Measurements from ENCODE around the gene WAC. TPM values are rescaled to one million over a fixed set of nuclear protein-coding genes. Genes with fewer than 3 reads are reported as not detected.

Gene WAC
- total and polyA plus RNA-seq, 10 of the 15 experiments (the other 5 are each of a cell fraction or from before 2014, with no cell fraction given) = 26.5 to 131 (median 69.4) TPM

DNA sequence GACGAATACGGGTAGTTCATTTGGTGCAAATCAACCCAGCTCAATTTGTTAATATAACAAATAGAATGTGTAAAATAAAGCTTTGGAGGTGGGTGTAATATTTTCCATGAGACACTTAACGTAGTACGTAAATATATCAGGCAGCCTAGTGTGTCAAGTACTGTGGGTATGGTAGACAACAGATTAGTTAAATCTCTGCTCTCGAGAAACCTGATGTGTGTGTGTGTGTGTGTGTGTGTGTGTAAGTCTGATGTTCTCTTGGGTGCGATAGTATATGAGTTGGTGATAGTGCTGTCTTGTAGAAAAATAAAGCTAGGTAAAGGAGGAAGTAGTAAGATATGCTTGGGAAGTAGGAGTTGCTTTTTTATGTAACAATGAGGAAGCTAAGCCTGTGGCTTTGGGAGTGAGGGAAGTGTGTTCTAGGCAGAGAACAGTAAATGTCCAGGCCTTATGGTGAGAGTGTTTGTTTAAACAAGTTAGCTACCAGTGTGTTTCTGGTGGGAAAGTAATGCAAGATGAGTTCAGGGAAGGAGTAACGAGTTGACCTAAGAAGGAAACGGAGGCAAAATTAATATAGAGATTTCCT lies 26.1 kb downstream of the WAC start:
- TF ChIP-seq POU2F2 (IDR thresholded peaks at IDR 0.05; ENCODE audit: borderline replicate concordance, low read depth, low read length) (no peak), RCOR1 (conservative IDR thresholded peaks at IDR 0.05; ENCODE audit: low read depth, low read length) (no peak), SMC3 (IDR thresholded peaks at IDR 0.05; ENCODE audit: borderline replicate concordance, low read length) (no peak), ZNF274 (IDR thresholded peaks at IDR 0.05; ENCODE audit: insufficient read depth, insufficient read length) (no peak), SREBF1 (IDR thresholded peaks at IDR 0.05; ENCODE audit: low read length) (no peak), BCL11A (IDR thresholded peaks at IDR 0.05; ENCODE audit: low read depth, low read length) (no peak), FOS (IDR thresholded peaks at IDR 0.05; ENCODE audit: borderline replicate concordance, extremely low read depth, insufficient read length) (no peak), NR2C1 (IDR thresholded peaks at IDR 0.05) (no peak), ZNF384 (IDR thresholded peaks at IDR 0.05; ENCODE audit: borderline replicate concordance, low read depth, low read length) (no peak), CHD1 (IDR thresholded peaks at IDR 0.05; ENCODE audit: low read depth, low read length) (no peak), TARDBP (IDR thresholded peaks at IDR 0.05; ENCODE audit: borderline replicate concordance) (no peak), NBN (IDR thresholded peaks at IDR 0.05) (no peak), LARP7 (IDR thresholded peaks at IDR 0.05) (no peak), GATAD2B (conservative IDR thresholded peaks at IDR 0.05; ENCODE audit: low read depth) (no peak)
- TF ChIP-seq, protein P1, sequence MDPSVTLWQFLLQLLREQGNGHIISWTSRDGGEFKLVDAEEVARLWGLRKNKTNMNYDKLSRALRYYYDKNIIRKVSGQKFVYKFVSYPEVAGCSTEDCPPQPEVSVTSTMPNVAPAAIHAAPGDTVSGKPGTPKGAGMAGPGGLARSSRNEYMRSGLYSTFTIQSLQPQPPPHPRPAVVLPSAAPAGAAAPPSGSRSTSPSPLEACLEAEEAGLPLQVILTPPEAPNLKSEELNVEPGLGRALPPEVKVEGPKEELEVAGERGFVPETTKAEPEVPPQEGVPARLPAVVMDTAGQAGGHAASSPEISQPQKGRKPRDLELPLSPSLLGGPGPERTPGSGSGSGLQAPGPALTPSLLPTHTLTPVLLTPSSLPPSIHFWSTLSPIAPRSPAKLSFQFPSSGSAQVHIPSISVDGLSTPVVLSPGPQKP (IDR thresholded peaks at IDR 0.05; ENCODE audit: low read depth, low read length) = no peak
- TF ChIP-seq, protein P2, sequence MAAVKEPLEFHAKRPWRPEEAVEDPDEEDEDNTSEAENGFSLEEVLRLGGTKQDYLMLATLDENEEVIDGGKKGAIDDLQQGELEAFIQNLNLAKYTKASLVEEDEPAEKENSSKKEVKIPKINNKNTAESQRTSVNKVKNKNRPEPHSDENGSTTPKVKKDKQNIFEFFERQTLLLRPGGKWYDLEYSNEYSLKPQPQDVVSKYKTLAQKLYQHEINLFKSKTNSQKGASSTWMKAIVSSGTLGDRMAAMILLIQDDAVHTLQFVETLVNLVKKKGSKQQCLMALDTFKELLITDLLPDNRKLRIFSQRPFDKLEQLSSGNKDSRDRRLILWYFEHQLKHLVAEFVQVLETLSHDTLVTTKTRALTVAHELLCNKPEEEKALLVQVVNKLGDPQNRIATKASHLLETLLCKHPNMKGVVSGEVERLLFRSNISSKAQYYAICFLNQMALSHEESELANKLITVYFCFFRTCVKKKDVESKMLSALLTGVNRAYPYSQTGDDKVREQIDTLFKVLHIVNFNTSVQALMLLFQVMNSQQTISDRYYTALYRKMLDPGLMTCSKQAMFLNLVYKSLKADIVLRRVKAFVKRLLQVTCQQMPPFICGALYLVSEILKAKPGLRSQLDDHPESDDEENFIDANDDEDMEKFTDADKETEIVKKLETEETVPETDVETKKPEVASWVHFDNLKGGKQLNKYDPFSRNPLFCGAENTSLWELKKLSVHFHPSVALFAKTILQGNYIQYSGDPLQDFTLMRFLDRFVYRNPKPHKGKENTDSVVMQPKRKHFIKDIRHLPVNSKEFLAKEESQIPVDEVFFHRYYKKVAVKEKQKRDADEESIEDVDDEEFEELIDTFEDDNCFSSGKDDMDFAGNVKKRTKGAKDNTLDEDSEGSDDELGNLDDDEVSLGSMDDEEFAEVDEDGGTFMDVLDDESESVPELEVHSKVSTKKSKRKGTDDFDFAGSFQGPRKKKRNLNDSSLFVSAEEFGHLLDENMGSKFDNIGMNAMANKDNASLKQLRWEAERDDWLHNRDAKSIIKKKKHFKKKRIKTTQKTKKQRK (IDR thresholded peaks at IDR 0.05; ENCODE audit: low read depth, low read length) = no peak
- Histone ChIP-seq H3K36me3 (ENCODE audit: control insufficient read depth in 2 of 2, insufficient read depth in 2 of 2, low read length in 1 of 2) (peaks cover 7 to 40% of the 10 kb centered on the region in 2 experiments), H3K4me2 (ENCODE audit: control insufficient read depth, insufficient read depth) (no peak overlapping the region), H3K27ac (ENCODE audit: control insufficient read depth, insufficient read depth) (no peak overlapping the region), H3K79me2 (ENCODE audit: control insufficient read depth, insufficient read depth, low read length) (peaks cover 74% of the 10 kb centered on the region), H4K20me1 (ENCODE audit: control insufficient read depth, insufficient read depth) (no peaks in the 10 kb centered on the region), H3K4me3 (no peak overlapping the region), H3K27me3 (replicated peaks in 1 of 2; ENCODE audit: control insufficient read depth in 2 of 2, insufficient read depth in 2 of 2, low read length in 1 of 2) (no peaks in the 10 kb centered on the region), H2AFZ (ENCODE audit: control insufficient read depth, low read depth, low read length) (no peak overlapping the region), H3K9ac (ENCODE audit: control insufficient read depth, insufficient read depth, low read length) (no peak overlapping the region), H3K4me1 (ENCODE audit: control insufficient read depth, insufficient read depth, low read length) (no peaks in the 10 kb centered on the region), H3K9me3 (replicated peaks; ENCODE audit: control insufficient read depth, insufficient read depth, low read length) (no peaks in the 10 kb centered on the region)
- ATAC-seq (no peak), FAIRE-seq (no peak), DNase-seq (ENCODE audit: low read depth, low spot score) (no peak)
- in situ Hi-C loops (cut with MboI) = loop anchor here (25.0 kb wide), 1 partner anchor 1422 kb away; no protein-coding TSS in a partner anchor
- no TSS peak for BruUV-seq (replicated peaks)
- ChIA-PET RAD21 (ENCODE audit: unreplicated experiment) (no interaction called here), SMC1A (ENCODE audit: uncharacterized antibody, unreplicated experiment) (interaction anchor here (1.0 to 1.1 kb wide), 2 partner anchors 13 to 25 kb away, joined by 3 to 4 read pairs; no protein-coding TSS in a partner anchor), CTCF (interaction anchor here (1.3 to 1.4 kb wide), 2 partner anchors 16 to 69 kb away, joined by 4 to 5 read pairs; no protein-coding TSS in a partner anchor), POLR2A (interaction anchor here (0.5 to 0.9 kb wide), 2 partner anchors 13 to 794 kb away, joined by 4 to 6 read pairs; no protein-coding TSS in a partner anchor)
- intact Hi-C loops (cut with micrococcal nuclease; ENCODE audit: unreplicated experiment) = no loop called here
- 84% methylated on average over 8 of the region's 8 CpGs for WGBS (ENCODE audit: insufficient coverage, insufficient replicate concordance, low lambda C conversion rate, missing lambda C conversion rate)
